AG09309 (cell line): ENCODE measurements around the gene DGKA.
"Not testable (repeated sequence)": the region's sequence is repeated elsewhere in the genome, so short reads cannot be mapped to it uniquely, and the experiment has no call there.

Experiments
- DNase-seq: peaks from one replicate; pipeline ENCODE4 v3.0.0-alpha.2; 2010; ENCODE audit warnings: low read depth
- H3K4me3 ChIP-seq: 2 replicates; pipeline ENCODE4 v1.5.1; 2011; ENCODE audit warnings: mild to moderate bottlenecking, low read depth, low read length, moderate library complexity; ENCODE audit not compliant: control insufficient read depth
- CTCF ChIP-seq: IDR thresholded peaks from 2 replicates; pipeline ENCODE4 v1.5.1; 2011; ENCODE audit warnings: mild to moderate bottlenecking, low read depth, low read length, inconsistent platforms; ENCODE audit not compliant: insufficient read depth, control insufficient read depth; ENCODE audit errors: missing control alignments

Gene DGKA

GRCh38 chr12:55906056-55906455, 24.9 kb upstream of the DGKA start:
- no peak for DNase-seq
- no peak for TF ChIP-seq CTCF

GRCh38 chr12:55908726-55909512, 22.0 kb upstream of the DGKA start:
- no peak overlapping the region for H3K4me3 ChIP-seq
- DNase-seq = no peak

More at GRCh38 chr12:55906056-55906455, 24.9 kb upstream of the DGKA start:
- no peak overlapping the region for H3K4me3 ChIP-seq

GRCh38 chr12:55909513-55909884, 21.5 kb upstream of the DGKA start:
- TF ChIP-seq CTCF = no peak
- DNase-seq = no peak
- H3K4me3 ChIP-seq = no peak overlapping the region

More at GRCh38 chr12:55908726-55909512, 22.0 kb upstream of the DGKA start:
- no peak for TF ChIP-seq CTCF

GRCh38 chr12:55912908-55913307, 18.1 kb upstream of the DGKA start:
- no peak for DNase-seq
- no peak overlapping the region for H3K4me3 ChIP-seq
- TF ChIP-seq CTCF = no peak

GRCh38 chr12:55915482-55915859, 15.5 kb upstream of the DGKA start:
- no peak for DNase-seq
- no peak for TF ChIP-seq CTCF
- no peak overlapping the region for H3K4me3 ChIP-seq

GRCh38 chr12:55919032-55919431, 11.9 kb upstream of the DGKA start:
- not testable (repeated sequence) for DNase-seq, H3K4me3 ChIP-seq

- H3K4me3 ChIP-seq = no peak overlapping the region
- TF ChIP-seq CTCF = no peak
- DNase-seq = no peak
These were observed 8.8 kb upstream of the DGKA start for GRCh38 chr12:55922126-55922525.

GRCh38 chr12:55923648-55924047, 7.3 kb upstream of the DGKA start:
- not testable (repeated sequence) for H3K4me3 ChIP-seq, DNase-seq
